Loucy (cell line): ENCODE measurements around the gene PSMB2.
A peak's percentile ranks its signal among the peaks of the same experiment; 100 is the strongest.

Source experiments
- H2AFZ ChIP-seq: fragments of 200-600 bp; sonication (generic); 2 replicates; pipeline ENCODE4 v1.6.0; 2016; ENCODE audit warnings: antibody characterized with exemption, mild to moderate bottlenecking, low read length, moderate library complexity
- H3F3A ChIP-seq: fragments of 200-600 bp; 2 replicates; pipeline ENCODE4 v1.6.0; 2016; ENCODE audit warnings: antibody characterized with exemption, low read depth, mild to moderate bottlenecking
- H3K27me3 ChIP-seq: fragments of 200-600 bp; sonication (generic); 2 replicates; pipeline ENCODE4 v1.6.1; 2014; ENCODE audit warnings: low read length, mild to moderate bottlenecking; ENCODE audit not compliant: insufficient read depth, poor library complexity, severe bottlenecking
- H3K36me3 ChIP-seq: fragments of 200-600 bp; sonication (generic); 2 replicates; pipeline ENCODE4 v1.6.1; 2016; ENCODE audit warnings: low read length; ENCODE audit not compliant: insufficient read depth
- H3K4me1 ChIP-seq: fragments of 200-600 bp; sonication (generic); 2 replicates; pipeline ENCODE4 v1.5.1; 2014; ENCODE audit warnings: low read length, mild to moderate bottlenecking; ENCODE audit not compliant: insufficient read depth, poor library complexity, severe bottlenecking
- H3K4me2 ChIP-seq: fragments of 200-600 bp; sonication (generic); 2 replicates; pipeline ENCODE4 v1.6.0; 2014; ENCODE audit warnings: antibody characterized with exemption, low read length, low read depth, mild to moderate bottlenecking; ENCODE audit not compliant: poor library complexity, severe bottlenecking
- H3K4me3 ChIP-seq: fragments of 200-600 bp; sonication (generic); 2 replicates; pipeline ENCODE4 v1.5.1; 2014; ENCODE audit warnings: low read length, mild to moderate bottlenecking, mixed read lengths; ENCODE audit not compliant: poor library complexity, severe bottlenecking
- H3K79me2 ChIP-seq: fragments of 200-600 bp; sonication (generic); 2 replicates; pipeline ENCODE4 v1.6.1; 2014; ENCODE audit warnings: low read length; ENCODE audit not compliant: insufficient read depth
- H3K9ac ChIP-seq: fragments of 200-600 bp; sonication (generic); 2 replicates; pipeline ENCODE4 v1.6.0; 2014; ENCODE audit warnings: mild to moderate bottlenecking, low read depth, low read length, moderate library complexity; ENCODE audit not compliant: poor library complexity, severe bottlenecking
- H3K9me2 ChIP-seq: fragments of 200-600 bp; sonication (generic); replicated peaks from 2 replicates; pipeline ENCODE4 v1.6.1; 2016; ENCODE audit warnings: low read depth, low read length, mixed read lengths
- H3K9me3 ChIP-seq: fragments of 200-600 bp; sonication (generic); 2 replicates; pipeline ENCODE4 v1.6.1; 2014; ENCODE audit warnings: mild to moderate bottlenecking, antibody characterized with exemption, low read length, low read depth; ENCODE audit not compliant: insufficient read depth
- H4K20me1 ChIP-seq: fragments of 200-600 bp; sonication (generic); 2 replicates; pipeline ENCODE4 v1.6.0; 2014; ENCODE audit warnings: antibody characterized with exemption, low read length, mild to moderate bottlenecking; ENCODE audit not compliant: insufficient read depth, poor library complexity, severe bottlenecking
- CTCF ChIP-seq: fragments of 200-600 bp; sonication (generic); conservative IDR thresholded peaks from 2 replicates; pipeline ENCODE4 v1.5.1; 2014; ENCODE audit warnings: mild to moderate bottlenecking, antibody characterized with exemption, low read length
- EZH2phosphoT487 ChIP-seq: fragments of 200-600 bp; IDR thresholded peaks from 2 replicates; pipeline ENCODE4 v1.6.1; 2018; ENCODE audit warnings: antibody characterized with exemption, mild to moderate bottlenecking, moderate library complexity, borderline replicate concordance

PSMB2 gene

GRCh38 chr1:35560256-35561225, 80.8 kb downstream of the PSMB2 start:
- Histone ChIP-seq H2AFZ (no peak overlapping the region), H3K9me2 (no peaks in the 10 kb centered on the region), H3K9ac (no peak overlapping the region), H3K36me3 (no peaks in the 10 kb centered on the region), H3K4me2 (peak overlapping the region; percentile 81), H3K4me3 (no peak overlapping the region), H3K9me3 (no peaks in the 10 kb centered on the region), H3K79me2 (peaks cover 53% of the 10 kb centered on the region), H3K27me3 (no peaks in the 10 kb centered on the region), H3K4me1 (peaks cover 58% of the 10 kb centered on the region), H3F3A (no peaks in the 10 kb centered on the region), H4K20me1 (peaks cover 18% of the 10 kb centered on the region)
- TF ChIP-seq CTCF (no peak), EZH2phosphoT487 (no peak)

GRCh38 chr1:35559317-35559944, 81.9 kb downstream of the PSMB2 start:
- peaks cover 18% of the 10 kb centered on the region for H4K20me1 ChIP-seq
- no peak for TF ChIP-seq EZH2phosphoT487
- no peak for TF ChIP-seq CTCF
- peak overlapping the region; percentile 95 for H3K4me2 ChIP-seq
- no peak overlapping the region for H2AFZ ChIP-seq
- H3K4me1 ChIP-seq, result peaks cover 68% of the 10 kb centered on the region
- H3K9me2 ChIP-seq, result no peaks in the 10 kb centered on the region
- H3K4me3 ChIP-seq, result peak overlapping the region; percentile 81
- H3K27me3 ChIP-seq, result no peaks in the 10 kb centered on the region
- H3K9ac ChIP-seq, result peak overlapping the region; percentile 26
- H3K79me2 ChIP-seq, result peaks cover 61% of the 10 kb centered on the region
- H3F3A ChIP-seq, result no peaks in the 10 kb centered on the region
- H3K9me3 ChIP-seq, result no peaks in the 10 kb centered on the region
- no peaks in the 10 kb centered on the region for H3K36me3 ChIP-seq

GRCh38 chr1:35558374-35559316, 82.7 kb downstream of the PSMB2 start:
- Histone ChIP-seq H3K9me3 (no peaks in the 10 kb centered on the region), H3K36me3 (no peaks in the 10 kb centered on the region), H3K79me2 (peaks cover 65% of the 10 kb centered on the region), H3K4me1 (peaks cover 62% of the 10 kb centered on the region), H3K4me3 (peak overlapping the region; percentile 81), H3K4me2 (peak overlapping the region; percentile 95), H3K9me2 (no peaks in the 10 kb centered on the region), H3K9ac (peak overlapping the region; percentile 86), H2AFZ (no peak overlapping the region; the same call in 1 of the 2 replicates), H3F3A (no peaks in the 10 kb centered on the region), H3K27me3 (no peaks in the 10 kb centered on the region), H4K20me1 (peaks cover 18% of the 10 kb centered on the region)
- TF ChIP-seq CTCF (no peak; the same call in 1 of the 2 replicates), EZH2phosphoT487 (no peak)
